CD14-positive monocyte (primary cell): ENCODE data around the gene MEF2B. TPM values are rescaled to one million over a fixed set of nuclear protein-coding genes. Genes with fewer than 3 reads are reported as not detected.
A peak's percentile ranks its signal among the peaks of the same experiment; 100 is the strongest.

Experiments
- DNase-seq, 3 donors: peaks; one replicate each; pipeline ENCODE4 v3.0.0-alpha.2; 2011 to 2022
- H2AFZ ChIP-seq: 2 replicates; pipeline ENCODE4 v1.6.0; 2012; ENCODE audit warnings: mild to moderate bottlenecking, low read depth, low read length, inconsistent platforms; ENCODE audit not compliant: insufficient read depth, poor library complexity, severe bottlenecking
- H3K27ac ChIP-seq, 2 donors: 1 replicate in 1 of 2; 2 replicates in 1 of 2; pipeline ENCODE4 v1.5.1; 2012 to 2013; ENCODE audit warnings: low read length in 2 of 2, control low read depth in 1 of 2, inconsistent platforms in 1 of 2, low read depth in 1 of 2, mild to moderate bottlenecking in 1 of 2
- H3K27me3 ChIP-seq, 2 donors: one replicate each; pipeline versions ENCODE4 v1.6.0 to v1.6.1; 2011 to 2013; ENCODE audit warnings: low read length in 2 of 2; ENCODE audit not compliant: control insufficient read depth in 2 of 2, insufficient read depth in 2 of 2
- H3K36me3 ChIP-seq, 2 donors: replicated peaks in 1 of 2; 1 replicate in 1 of 2; 2 replicates in 1 of 2; pipeline versions ENCODE4 v1.5.1 to v1.6.1; 2012 to 2013; ENCODE audit warnings: low read length in 2 of 2, control low read depth in 1 of 2, inconsistent platforms in 1 of 2, mild to moderate bottlenecking in 1 of 2; ENCODE audit not compliant: insufficient read depth in 2 of 2, control insufficient read depth in 1 of 2
- H3K4me1 ChIP-seq, 2 donors: 1 replicate in 1 of 2; 2 replicates in 1 of 2; pipeline versions ENCODE4 v1.5.1 to v1.6.1; 2012 to 2013; ENCODE audit warnings: low read length in 2 of 2, control low read depth in 1 of 2, inconsistent platforms in 1 of 2, mild to moderate bottlenecking in 1 of 2, moderate library complexity in 1 of 2; ENCODE audit not compliant: insufficient read depth in 2 of 2, control insufficient read depth in 1 of 2
- H3K4me2 ChIP-seq: replicated peaks from 2 replicates; pipeline ENCODE3; 2012; ENCODE audit warnings: low read length, moderate library complexity, mild to moderate bottlenecking; ENCODE audit not compliant: poor library complexity, severe bottlenecking; ENCODE audit errors: extremely low read depth
- H3K4me3 ChIP-seq, 3 experiments: fragments of 200-600 bp in 1 of 3; sonication (generic) in 1 of 3; replicated peaks in 1 of 3; 1 replicate in 2 of 3; 2 replicates in 1 of 3; pipeline ENCODE4 v1.5.1; 2011 to 2013; ENCODE audit warnings: low read length in 3 of 3, mild to moderate bottlenecking in 3 of 3, control low read depth in 2 of 3, low read depth in 2 of 3, inconsistent platforms in 1 of 3, moderate library complexity in 1 of 3
- H3K79me2 ChIP-seq: 2 replicates; pipeline ENCODE4 v1.6.0; 2012; ENCODE audit warnings: mild to moderate bottlenecking, control low read depth, inconsistent platforms, low read length, moderate library complexity; ENCODE audit not compliant: insufficient read depth
- H3K9ac ChIP-seq: 2 replicates; pipeline ENCODE4 v1.6.0; 2017; ENCODE audit warnings: low read length, mild to moderate bottlenecking; ENCODE audit not compliant: insufficient read depth, poor library complexity, severe bottlenecking
- H3K9me3 ChIP-seq, 2 donors: replicated peaks in 1 of 2; 1 replicate in 1 of 2; 2 replicates in 1 of 2; pipeline versions ENCODE4 v1.5.1 to v1.6.1; 2012 to 2013; ENCODE audit warnings: low read length in 2 of 2, control low read depth in 1 of 2; ENCODE audit not compliant: control insufficient read depth in 1 of 2, insufficient read depth in 1 of 2
- H4K20me1 ChIP-seq: 2 replicates; pipeline ENCODE4 v1.6.0; 2012; ENCODE audit warnings: mild to moderate bottlenecking, low read length, control low read depth, moderate library complexity; ENCODE audit not compliant: insufficient read depth
- H3K27ac Mint-ChIP-seq, 7 donors: one replicate each; pipeline ENCODE4 v1.8.0; 2020; ENCODE audit warnings: mild to moderate bottlenecking in 7 of 7, mixed read lengths in 7 of 7, moderate library complexity in 6 of 7, inconsistent platforms in 2 of 7
- H3K27me3 Mint-ChIP-seq, 3 donors: one replicate each; pipeline ENCODE4 v1.8.0; 2021 to 2022; ENCODE audit warnings: low read depth in 3 of 3, mild to moderate bottlenecking in 3 of 3, mixed read lengths in 3 of 3, moderate library complexity in 3 of 3, inconsistent platforms in 1 of 3
- H3K36me3 Mint-ChIP-seq, 2 donors: one replicate each; pipeline ENCODE4 v1.8.0; 2020; ENCODE audit warnings: mixed read lengths in 2 of 2, inconsistent platforms in 1 of 2, mild to moderate bottlenecking in 1 of 2
- H3K4me1 Mint-ChIP-seq: one replicate; pipeline ENCODE4 v1.8.0; 2020; ENCODE audit warnings: mild to moderate bottlenecking, mixed read lengths
- H3K4me3 Mint-ChIP-seq, 2 donors: one replicate each; pipeline ENCODE4 v1.8.0; 2020; ENCODE audit warnings: mild to moderate bottlenecking in 2 of 2, mixed read lengths in 2 of 2, moderate library complexity in 1 of 2
- H3K9me3 Mint-ChIP-seq, 7 donors: one replicate each; pipeline ENCODE4 v1.8.0; 2020 to 2022; ENCODE audit warnings: mixed read lengths in 7 of 7, mild to moderate bottlenecking in 6 of 7, moderate library complexity in 6 of 7, inconsistent platforms in 2 of 7
- CTCF ChIP-seq: fragments of 200-600 bp; IDR thresholded peaks from one replicate; pipeline ENCODE4 v1.8.0; 2022; ENCODE audit warnings: antibody characterized with exemption, mild to moderate bottlenecking
- WGBS: methylation state at CpG from one replicate; pipeline ENCODE4 v1.1.5; 2013; ENCODE audit warnings: missing lambda C conversion rate; ENCODE audit not compliant: insufficient coverage; 5-methylcytosine and 5-hydroxymethylcytosine counted together
- intact Hi-C, 2 donors: fragments of 100-400 bp; cut with micrococcal nuclease; formaldehyde crosslinking; loops; one replicate each; pipeline versions ENCODE4 v1.15.0 to v1.15.1; 2023
- polyA plus RNA-seq, 3 donors: library from polyadenylated mRNA; depleted of rRNA in 1 of 3; unstranded in 2 of 3; stranded (reverse) in 1 of 3; fragments of 300-500 nt in 2 of 3; fragments of >200 nt in 1 of 3; fragmentation: Illumina TruSeq in 2 of 3; gene quantifications; 1 replicate in 2 of 3; 2 replicates in 1 of 3; pipeline ENCODE4 v1.2.3, GENCODE V29; 2012 to 2021

Gene MEF2B
- polyA plus RNA-seq, 3 donors, result 0.15 to 1.8 (median 0.30) TPM

- Histone ChIP-seq H3K27me3 (peaks cover 0 to 8% of the 10 kb centered on the region in 2 donors), H4K20me1 (peaks cover 34% of the 10 kb centered on the region), H3K36me3 (peaks cover 2 to 16% of the 10 kb centered on the region in 2 donors), H3K9ac (peak overlapping the region; percentile 21), H3K4me1 (peaks cover 10 to 16% of the 10 kb centered on the region in 2 donors), H3K79me2 (no peaks in the 10 kb centered on the region), H2AFZ (no peak overlapping the region), H3K9me3 (no peaks in the 10 kb centered on the region), H3K4me3 (no peak overlapping the region), H3K4me2 (no peak overlapping the region), H3K27ac (no peak overlapping the region)
- no peak overlapping the region for H3K4me3 Mint-ChIP-seq
- peaks cover 12 to 25% of the 10 kb centered on the region in 2 donors for H3K36me3 Mint-ChIP-seq
- peaks cover 0 to 4% (median 0%) of the 10 kb centered on the region in 7 donors for H3K9me3 Mint-ChIP-seq
- peaks cover 24% of the 10 kb centered on the region for H3K4me1 Mint-ChIP-seq
- DNase-seq, result no peak
- no peak for TF ChIP-seq CTCF
- intact Hi-C loops, result no loop called here
- no peak overlapping the region for H3K27ac Mint-ChIP-seq
- WGBS, result 0% methylated on average over 3 of the region's 8 CpGs
- peaks cover 8 to 20% (median 12%) of the 10 kb centered on the region in 3 donors for H3K27me3 Mint-ChIP-seq
These were observed 1.9 kb upstream of the MEF2B start for GRCh38 chr19:19171821-19172532.

DNA sequence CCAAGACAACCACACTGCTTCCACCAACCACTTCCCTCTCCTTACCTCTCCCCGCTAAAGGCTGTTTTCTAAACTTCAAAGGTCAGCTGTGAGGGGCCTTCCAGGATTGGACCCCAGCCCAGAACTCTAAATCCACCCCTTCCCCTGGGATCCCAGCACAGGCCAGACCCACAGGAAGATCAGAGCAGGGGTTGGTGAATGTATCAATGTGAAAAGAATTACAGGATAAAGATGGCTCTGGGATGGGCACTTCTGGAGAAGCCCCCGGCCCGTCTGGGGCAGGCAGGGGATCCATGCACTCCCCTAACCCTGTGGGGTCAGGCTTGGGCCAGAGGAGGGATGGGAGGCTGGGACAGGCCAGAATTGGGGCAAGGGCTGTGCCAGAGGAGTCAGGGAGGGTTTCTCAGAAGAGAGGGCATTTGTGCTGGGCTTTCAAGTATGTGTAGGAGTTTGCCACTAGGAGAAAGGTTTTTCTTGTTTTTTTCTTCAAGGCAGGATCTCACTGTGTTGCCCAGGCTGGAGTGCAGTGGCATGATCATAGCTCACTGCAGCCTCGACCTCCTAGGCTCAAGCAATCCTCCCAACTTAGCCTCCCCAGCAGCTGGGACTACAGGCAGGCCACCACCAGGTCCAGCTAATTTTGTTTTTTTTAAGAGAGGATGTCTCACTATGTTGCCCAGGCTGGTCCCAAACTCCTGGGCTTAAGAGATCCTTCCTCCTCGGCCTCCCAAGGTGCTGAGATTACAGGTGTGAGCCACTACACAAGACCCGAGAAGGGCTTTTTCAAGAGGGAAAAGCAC lies 1.0 kb upstream of the MEF2B start:
- DNase-seq, result no peak
- intact Hi-C loops, result no loop called here
- 97% methylated on average over 5 of the region's 6 CpGs for WGBS
- Mint-ChIP-seq H3K4me1 (peaks cover 24% of the 10 kb centered on the region), H3K9me3 (peaks cover 0 to 4% (median 0%) of the 10 kb centered on the region in 7 donors), H3K4me3 (peak overlapping the region in 1 of 2 donors; percentile 78), H3K36me3 (peaks cover 6 to 17% of the 10 kb centered on the region in 2 donors), H3K27me3 (peaks cover 8 to 20% (median 12%) of the 10 kb centered on the region in 3 donors), H3K27ac (peak overlapping the region in 3 of 7 donors; percentile 7 to 62 (median 56))
- H3K79me2 ChIP-seq, result no peaks in the 10 kb centered on the region
- H3K4me3 ChIP-seq, result no peak overlapping the region
- H2AFZ ChIP-seq, result no peak overlapping the region
- H3K9ac ChIP-seq, result no peak overlapping the region
- no peak overlapping the region for H3K27ac ChIP-seq
- H4K20me1 ChIP-seq, result peaks cover 34% of the 10 kb centered on the region
- H3K4me2 ChIP-seq, result no peak overlapping the region
- no peak for TF ChIP-seq CTCF
- peaks cover 0 to 7% of the 10 kb centered on the region in 2 donors for H3K36me3 ChIP-seq
- peaks cover 10 to 16% of the 10 kb centered on the region in 2 donors for H3K4me1 ChIP-seq
- H3K27me3 ChIP-seq, result peaks cover 0 to 8% of the 10 kb centered on the region in 2 donors
- no peaks in the 10 kb centered on the region for H3K9me3 ChIP-seq
